BJ (cell line): ENCODE measurements around the gene B4GALNT3. TPM values are rescaled to one million over a fixed set of nuclear protein-coding genes. Genes with fewer than 3 reads are reported as not detected.

Experiments
- CTCF ChIA-PET: fragments of 350-600 bp; formaldehyde crosslinking; extraction: SDS; loops from one replicate; lab custom pipeline; 2021; ENCODE audit warnings: antibody characterized with exemption, inconsistent platforms; lab: Yijun Ruan, JAX
- POLR2A ChIA-PET: fragments of 300-600 bp; sonication (Branson Sonifier 250); formaldehyde crosslinking; extraction: SDS; loops from one replicate; lab custom pipeline; 2021; ENCODE audit warnings: antibody characterized with exemption; lab: Charles Lee
- DNase-seq: peaks from one replicate; pipeline ENCODE4 v3.0.0-alpha.2; 2011; ENCODE audit warnings: low read depth
- H3K27me3 ChIP-seq: 2 replicates; pipeline ENCODE4 v1.6.0; 2011; ENCODE audit warnings: low read length; ENCODE audit not compliant: control insufficient read depth, insufficient read depth
- H3K36me3 ChIP-seq: 2 replicates; pipeline ENCODE4 v1.5.1; 2011; ENCODE audit warnings: low read length; ENCODE audit not compliant: control insufficient read depth, insufficient read depth
- H3K4me3 ChIP-seq: 2 replicates; pipeline ENCODE4 v1.5.1; 2011; ENCODE audit warnings: low read depth, mild to moderate bottlenecking, control low read depth, low read length
- CTCF ChIP-seq: IDR thresholded peaks from 2 replicates; pipeline ENCODE4 v1.5.1; 2011; ENCODE audit warnings: low read depth, mild to moderate bottlenecking, control low read depth, inconsistent platforms, low read length, moderate library complexity; ENCODE audit not compliant: insufficient read depth
- polyA plus RNA-seq: library from polyadenylated mRNA; depleted of rRNA; stranded (reverse); fragments of >200 nt; gene quantifications from 2 replicates; pipeline ENCODE4 v1.2.3, GENCODE V29; 2011

Gene B4GALNT3
- polyA plus RNA-seq, 1 experiment = not detected

- ChIA-PET CTCF (interaction anchor here (0.6 to 9.7 kb wide), 21 partner anchors 11 to 1012 kb away, joined by 3 to 85 read pairs (median 4); partner anchors contain the start of genes RAD52 and WNK1), POLR2A (interaction anchor here (1.2 kb wide), 1 partner anchor 180 kb away, joined by 3 read pairs; no protein-coding TSS in a partner anchor)
- H3K27me3 ChIP-seq = no peaks in the 10 kb centered on the region
- H3K36me3 ChIP-seq = no peaks in the 10 kb centered on the region
- DNase-seq = no peak
- H3K4me3 ChIP-seq = peak overlapping the region; percentile 59
- no peak for TF ChIP-seq CTCF
Observed at GRCh38 chr12:570921-571794, 111.4 kb downstream of the B4GALNT3 start.

- Histone ChIP-seq H3K27me3 (no peaks in the 10 kb centered on the region), H3K4me3 (no peak overlapping the region), H3K36me3 (no peaks in the 10 kb centered on the region)
- ChIA-PET POLR2A (no interaction called here), CTCF (interaction anchor here (0.8 to 9.7 kb wide), 6 partner anchors 13 to 1011 kb away, joined by 3 to 85 read pairs (median 12); partner anchors contain the start of genes RAD52 and WNK1)
- no peak for DNase-seq
- no peak for TF ChIP-seq CTCF
Observed at GRCh38 chr12:571795-572531, 112.2 kb downstream of the B4GALNT3 start.

DNA sequence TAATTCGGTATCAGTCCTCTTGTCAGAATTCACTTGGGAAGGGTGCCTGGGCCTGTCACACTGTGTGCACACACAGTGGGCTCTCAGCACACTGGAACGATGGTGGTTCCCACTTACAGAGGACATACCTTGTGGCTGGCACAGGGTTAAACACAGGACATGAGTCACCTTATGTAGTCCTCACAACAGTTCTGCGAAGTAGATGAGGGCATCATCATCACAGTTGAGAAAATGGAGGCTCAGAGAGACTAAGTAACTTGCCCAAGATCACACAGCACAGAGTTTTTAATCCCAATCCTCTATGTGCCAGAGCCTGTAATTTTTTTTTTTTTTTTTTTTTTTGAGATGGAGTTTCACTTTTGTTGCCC, 112.8 kb downstream of the B4GALNT3 start:
- H3K4me3 ChIP-seq = no peak overlapping the region
- ChIA-PET CTCF (interaction anchor here (3.5 to 9.7 kb wide), 3 partner anchors 180 to 377 kb away, joined by 21 to 85 read pairs (median 52); partner anchors contain the start of genes RAD52 and WNK1), POLR2A (interaction anchor here (0.7 kb wide), 1 partner anchor 176 kb away, joined by 13 read pairs; no protein-coding TSS in a partner anchor)
- no peak for TF ChIP-seq CTCF
- DNase-seq = no peak
- no peaks in the 10 kb centered on the region for H3K27me3 ChIP-seq
- no peaks in the 10 kb centered on the region for H3K36me3 ChIP-seq

- DNase-seq = no peak
- CTCF ChIA-PET = interaction anchor here (3.5 to 9.7 kb wide), 2 partner anchors 179 to 376 kb away, joined by 21 to 85 read pairs; partner anchors contain the start of genes RAD52 and WNK1
- H3K36me3 ChIP-seq = no peaks in the 10 kb centered on the region
- POLR2A ChIA-PET = interaction anchor here (0.7 kb wide), 1 partner anchor 175 kb away, joined by 13 read pairs; no protein-coding TSS in a partner anchor
- H3K4me3 ChIP-seq = no peak overlapping the region
- no peaks in the 10 kb centered on the region for H3K27me3 ChIP-seq
- no peak for TF ChIP-seq CTCF
Observed at GRCh38 chr12:573232-573631, 113.5 kb downstream of the B4GALNT3 start.
